ENCODE data around the gene UCP3. TPM values are rescaled to one million over a fixed set of nuclear protein-coding genes. Genes with fewer than 3 reads are reported as not detected.
A peak's percentile ranks its signal among the peaks of the same experiment; 100 is the strongest.

Gene UCP3
- total and polyA plus RNA-seq, 11 donors = 0.50 to 8.3 (median 1.7) TPM

- intact Hi-C loops (cut with DNase I) = loop anchor here in 5 of 10 donors (2.0 to 10.0 kb wide), 6 partner anchors 35 to 163 kb away; partner anchors contain the start of gene UCP2 (in 3 of the 5)
- Histone ChIP-seq H3K27ac (peak overlapping the region; percentile 76 to 97 (median 88)), H3K4me1 (peaks cover 0 to 66% (median 24%) of the 10 kb centered on the region in 12 donors), H3K27me3 (no peaks in the 10 kb centered on the region), H3K9me3 (no peaks in the 10 kb centered on the region), H3K36me3 (peaks cover 0 to 30% (median 3%) of the 10 kb centered on the region in 9 donors), H3K4me3 (no peak overlapping the region)
- ATAC-seq = no peak
- TF ChIP-seq CTCF (IDR thresholded peaks at IDR 0.05) = no peak
- 77 to 93% (median 91%) methylated on average over 3 of the region's 3 CpGs for WGBS, 4 donors
- no peak for DNase-seq
Measured at GRCh38 chr11:74017631-74018030, 8.7 kb upstream of the UCP3 start.

DNA sequence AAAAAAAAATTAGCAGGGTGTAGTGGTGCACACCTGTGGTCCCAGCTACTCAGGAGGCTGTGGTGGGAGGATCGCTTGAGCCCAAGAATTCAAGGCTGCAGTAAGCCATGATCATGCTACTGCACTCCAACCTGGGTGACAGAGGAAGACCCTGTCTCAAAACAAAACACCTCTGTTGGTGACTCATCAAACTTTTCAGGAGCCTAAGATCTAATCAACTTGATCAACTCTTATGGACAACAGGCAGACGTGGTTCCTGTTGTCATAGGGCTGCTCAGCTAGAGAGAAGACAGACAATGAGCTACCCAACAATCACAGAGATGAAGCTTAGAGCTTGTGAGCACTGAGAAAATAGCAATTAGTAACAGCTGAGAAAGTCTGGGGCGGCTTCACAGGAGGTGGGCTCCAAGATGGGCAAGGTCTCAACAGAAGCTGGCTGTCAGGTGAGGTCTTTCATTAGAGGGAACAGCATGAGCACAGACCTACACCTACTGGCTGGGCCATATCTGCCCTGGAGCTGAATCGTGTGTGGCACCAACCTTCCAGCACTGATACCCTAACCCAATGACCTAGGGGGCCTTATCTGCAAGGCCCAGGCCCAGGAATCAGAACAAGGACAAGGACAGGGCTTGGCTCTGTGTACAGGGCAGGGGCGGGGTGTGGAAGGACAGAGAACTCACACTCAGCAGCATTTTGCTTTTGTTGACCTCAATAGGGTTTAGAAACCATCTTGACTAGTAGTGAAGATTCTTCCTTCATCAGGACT, 7.2 kb upstream of the UCP3 start:
- no peak for ATAC-seq
- WGBS, 4 donors = 87 to 95% (median 94%) methylated on average over 5 of the region's 5 CpGs
- H3K36me3 ChIP-seq = peaks cover 0 to 28% (median 3%) of the 10 kb centered on the region in 9 donors

DNA sequence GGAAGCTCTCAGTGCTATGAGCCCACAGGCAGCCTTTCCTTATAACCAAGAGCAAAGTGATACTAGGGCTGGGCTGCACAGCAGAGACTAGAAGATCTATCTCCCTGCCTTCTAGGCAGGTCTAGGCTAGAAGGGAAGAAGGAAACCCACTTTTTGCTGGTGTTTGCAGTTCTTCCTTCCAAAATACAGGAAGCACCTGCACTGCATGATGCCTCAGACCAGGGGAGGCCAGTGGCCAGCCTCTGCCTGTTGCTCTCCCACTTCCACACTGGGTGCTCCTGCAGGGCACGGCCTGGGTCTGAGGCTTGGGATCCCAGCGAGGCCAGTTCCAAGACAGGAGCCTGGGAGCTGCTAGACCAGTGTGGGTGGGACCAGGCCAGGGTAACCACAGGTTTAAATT, 6.0 kb upstream of the UCP3 start:
- DNase-seq (peak in 1 of 5 donors; percentile 49), ATAC-seq (no peak)
- TF ChIP-seq CTCF (IDR thresholded peaks at IDR 0.05) (no peak), POLR2A (IDR thresholded peaks at IDR 0.05) (no peak)
- Histone ChIP-seq H3K4me1 (peaks cover 0 to 67% (median 32%) of the 10 kb centered on the region in 12 donors), H3K4me3 (no peak overlapping the region), H3K27ac (no peak overlapping the region), H3K36me3 (peaks cover 0 to 28% (median 3%) of the 10 kb centered on the region in 9 donors), H3K9me3 (no peaks in the 10 kb centered on the region), H3K27me3 (no peaks in the 10 kb centered on the region)
- WGBS, 4 donors = 89 to 94% (median 90%) methylated on average over 2 of the region's 2 CpGs
- intact Hi-C loops (cut with DNase I) = loop anchor here in 4 of 10 donors (5.0 to 10.0 kb wide), 4 partner anchors 33 to 160 kb away; partner anchors contain the start of gene UCP2 (in 2 of the 4)

More for the DNA sequence above, 7.2 kb upstream of the UCP3 start:
- H3K9me3 ChIP-seq = no peaks in the 10 kb centered on the region
- TF ChIP-seq CTCF (IDR thresholded peaks at IDR 0.05) (no peak), POLR2A (IDR thresholded peaks at IDR 0.05) (no peak)
- H3K27ac ChIP-seq = peak overlapping the region in 1 of 12 donors; percentile 12
- no peaks in the 10 kb centered on the region for H3K27me3 ChIP-seq
- intact Hi-C loops (cut with DNase I) = loop anchor here in 4 of 10 donors (5.0 to 10.0 kb wide), 4 partner anchors 34 to 161 kb away; partner anchors contain the start of gene UCP2 (in 2 of the 4)
- DNase-seq = no peak
- H3K4me1 ChIP-seq = peaks cover 0 to 67% (median 31%) of the 10 kb centered on the region in 12 donors
- H3K4me3 ChIP-seq = no peak overlapping the region

DNA sequence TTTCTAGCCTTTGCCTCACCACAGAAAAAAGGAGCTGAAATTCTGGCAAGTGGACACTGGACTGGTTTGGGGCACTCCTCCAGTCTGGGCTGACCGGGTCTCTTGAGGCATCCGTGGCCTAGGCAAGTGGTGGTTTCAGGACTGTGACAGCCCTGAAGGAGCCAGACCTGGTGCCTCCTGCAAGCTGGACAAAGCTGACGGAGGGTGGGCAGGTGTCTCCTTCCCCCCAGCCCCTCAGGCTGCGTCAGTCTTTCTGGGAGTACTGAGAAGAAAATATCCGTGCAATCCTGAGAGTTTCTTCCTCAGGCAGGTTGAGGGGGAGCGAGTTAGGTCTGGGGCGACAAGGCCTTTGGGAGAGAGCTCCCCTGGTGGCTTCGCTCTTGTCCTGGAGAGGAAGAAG, 4.3 kb upstream of the UCP3 start:
- WGBS, 4 donors = 95 to 98% (median 97%) methylated on average over 7 to 8 of the region's 8 CpGs
- no peaks in the 10 kb centered on the region for H3K27me3 ChIP-seq
- no peaks in the 10 kb centered on the region for H3K9me3 ChIP-seq
- peaks cover 0 to 67% (median 22%) of the 10 kb centered on the region in 12 donors for H3K4me1 ChIP-seq
- no peak for ATAC-seq
- no peak overlapping the region for H3K4me3 ChIP-seq
- H3K36me3 ChIP-seq = peaks cover 0 to 28% (median 3%) of the 10 kb centered on the region in 9 donors
- H3K27ac ChIP-seq = no peak overlapping the region
- intact Hi-C loops (cut with DNase I) = loop anchor here in 2 of 10 donors (10.0 kb wide), 2 partner anchors 48 to 158 kb away; no protein-coding TSS in a partner anchor
- DNase-seq = no peak
- no peak for TF ChIP-seq POLR2A (IDR thresholded peaks at IDR 0.05)
- TF ChIP-seq CTCF (IDR thresholded peaks at IDR 0.05) = no peak
